HCT116 (cell line): ENCODE data around the gene OSBPL8.

Experiments used
- CEBPB ChIP-seq: IDR thresholded peaks from 2 replicates; pipeline ENCODE4 v1.6.1; 2012; ENCODE audit warnings: low read depth
- CTCF ChIP-seq, 3 experiments: fragments of 200-600 bp in 1 of 3; sonication (generic) in 1 of 3; IDR thresholded peaks in 2 of 3; conservative IDR thresholded peaks in 1 of 3; 2 replicates each; pipeline ENCODE4 v1.5.1; 2012 to 2017; ENCODE audit warnings: low read depth in 2 of 3, low read length in 2 of 3, antibody characterized with exemption in 1 of 3, borderline replicate concordance in 1 of 3, control low read depth in 1 of 3, mild to moderate bottlenecking in 1 of 3, mixed read lengths in 1 of 3, mixed run types in 1 of 3, moderate library complexity in 1 of 3; ENCODE audit not compliant: insufficient read depth in 1 of 3
- EZH2phosphoT487 ChIP-seq: fragments of 200-600 bp; IDR thresholded peaks from 2 replicates; pipeline ENCODE4 v1.6.1; 2018; ENCODE audit warnings: antibody characterized with exemption, borderline replicate concordance
- MAX ChIP-seq: IDR thresholded peaks from 2 replicates; pipeline ENCODE4 v1.6.1; 2012
- POLR2A ChIP-seq: IDR thresholded peaks from 2 replicates; pipeline ENCODE4 v1.7.0; 2011; ENCODE audit warnings: borderline replicate concordance; ENCODE audit not compliant: insufficient read depth, insufficient read length; ENCODE audit errors: extremely low read depth
- SIN3A ChIP-seq: IDR thresholded peaks from 2 replicates; pipeline ENCODE4 v1.6.1; 2012; ENCODE audit warnings: low read depth

GRCh38 chr12:76451528-76451927 lies 108.0 kb downstream of the OSBPL8 start:
- TF ChIP-seq POLR2A (no peak), CTCF (IDR thresholded peaks at IDR 0.05 in 2 of 3, conservative IDR thresholded peaks at IDR 0.05 in 1 of 3; ENCODE audit: borderline replicate concordance in 1 of 3, insufficient read depth in 1 of 3, low read depth in 2 of 3, low read length in 2 of 3) (no peak), SIN3A (no peak), CEBPB (no peak), MAX (no peak), EZH2phosphoT487 (no peak)
